ENCODE results near the gene CCDC149.

DNA sequence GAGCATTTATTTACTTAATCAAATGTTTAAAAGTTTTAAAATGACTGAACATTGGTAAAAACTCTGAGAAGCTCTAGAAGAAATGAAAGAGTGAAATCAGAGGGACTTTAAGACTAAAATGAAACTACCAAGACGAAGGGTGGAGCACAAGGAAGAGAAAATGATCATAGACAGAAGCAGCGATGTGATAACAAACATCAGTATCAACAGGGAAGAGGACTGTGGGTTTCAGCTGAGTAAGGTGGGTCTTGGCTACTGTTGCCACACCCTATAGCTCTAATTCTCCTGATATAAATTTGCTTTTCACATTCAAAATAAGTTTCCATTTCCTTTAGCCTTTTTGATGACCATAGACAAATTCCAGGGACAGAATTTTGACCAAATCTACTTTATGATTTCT, 99.1 kb downstream of the CCDC149 start:
- TF ChIP-seq ZNF124 (CRISPR knock-in tag; IDR thresholded peaks at IDR 0.05) (no peak), POLR2A (conservative IDR thresholded peaks at IDR 0.05) (no peak), THRAP3 (IDR thresholded peaks at IDR 0.05; ENCODE audit: borderline replicate concordance) (no peak), CTCF (IDR thresholded peaks at IDR 0.05 in 2 of 3, conservative IDR thresholded peaks at IDR 0.05 in 1 of 3; ENCODE audit: insufficient read depth in 2 of 3, low read depth in 1 of 3, low read length in 3 of 3) (no peak), YY1 (IDR thresholded peaks at IDR 0.05; ENCODE audit: borderline replicate concordance in 1 of 3, control insufficient read depth in 1 of 3, extremely low read depth in 1 of 3, insufficient read depth in 3 of 3, insufficient read length in 1 of 3, insufficient replicate concordance in 2 of 3, low read depth in 1 of 3, low read length in 2 of 3) (no peak), FUS (optimal IDR thresholded peaks at IDR 0.05; ENCODE audit: low read depth, low read length) (no peak), RAD21 (CRISPR knock-in tag; conservative IDR thresholded peaks at IDR 0.05 in 1 of 2, IDR thresholded peaks at IDR 0.05 in 1 of 2) (no peak), DMBX1 (CRISPR knock-in tag; IDR thresholded peaks at IDR 0.05; ENCODE audit: borderline replicate concordance) (no peak), NFIC (IDR thresholded peaks at IDR 0.05) (no peak), RNF2 (IDR thresholded peaks at IDR 0.05) (no peak)
